22Rv1 (cell line): ENCODE measurements around the gene ARL6IP5.

Experiments used
- ZFX ChIP-seq: fragments of 450-650 bp; IDR thresholded peaks from 2 replicates; pipeline ENCODE4 v1.6.1; 2017; ENCODE audit warnings: antibody characterized with exemption, borderline replicate concordance
- TF ChIP-seq, protein P1 (sequence below): fragments of 450-650 bp; IDR thresholded peaks from 2 replicates; pipeline ENCODE4 v1.5.1; 2017; ENCODE audit warnings: mild to moderate bottlenecking

DNA sequence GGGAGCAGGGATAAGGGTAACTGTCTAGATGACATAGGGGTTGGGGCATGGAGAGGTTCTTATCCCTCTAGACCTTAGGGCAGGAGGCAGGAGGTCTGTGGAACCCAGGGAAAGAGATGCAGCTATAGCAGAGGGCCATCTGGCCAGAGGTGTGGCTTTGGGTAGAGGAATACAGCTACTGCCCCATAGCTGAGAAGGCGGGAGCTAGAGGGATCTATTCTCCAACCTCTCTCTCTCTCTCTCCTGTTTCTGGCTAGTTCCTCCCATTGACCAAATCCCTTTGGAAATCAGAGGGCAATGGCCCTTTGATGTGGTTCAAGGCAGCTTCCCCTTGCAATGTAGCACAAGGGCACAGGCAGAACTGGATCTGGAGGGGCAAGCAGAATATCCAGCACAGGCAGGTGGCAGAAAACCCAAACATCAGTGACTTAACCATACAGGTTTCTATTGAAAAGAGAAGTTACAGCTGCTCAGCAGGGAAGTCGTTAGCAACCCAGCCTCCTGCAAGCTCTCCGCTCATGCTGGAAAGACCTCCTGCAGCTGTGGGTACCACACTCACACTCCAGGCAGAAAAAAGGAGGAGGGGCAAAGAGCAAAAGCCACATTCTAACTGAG is 60.0 kb downstream of the ARL6IP5 start:
- TF ChIP-seq, protein P1, sequence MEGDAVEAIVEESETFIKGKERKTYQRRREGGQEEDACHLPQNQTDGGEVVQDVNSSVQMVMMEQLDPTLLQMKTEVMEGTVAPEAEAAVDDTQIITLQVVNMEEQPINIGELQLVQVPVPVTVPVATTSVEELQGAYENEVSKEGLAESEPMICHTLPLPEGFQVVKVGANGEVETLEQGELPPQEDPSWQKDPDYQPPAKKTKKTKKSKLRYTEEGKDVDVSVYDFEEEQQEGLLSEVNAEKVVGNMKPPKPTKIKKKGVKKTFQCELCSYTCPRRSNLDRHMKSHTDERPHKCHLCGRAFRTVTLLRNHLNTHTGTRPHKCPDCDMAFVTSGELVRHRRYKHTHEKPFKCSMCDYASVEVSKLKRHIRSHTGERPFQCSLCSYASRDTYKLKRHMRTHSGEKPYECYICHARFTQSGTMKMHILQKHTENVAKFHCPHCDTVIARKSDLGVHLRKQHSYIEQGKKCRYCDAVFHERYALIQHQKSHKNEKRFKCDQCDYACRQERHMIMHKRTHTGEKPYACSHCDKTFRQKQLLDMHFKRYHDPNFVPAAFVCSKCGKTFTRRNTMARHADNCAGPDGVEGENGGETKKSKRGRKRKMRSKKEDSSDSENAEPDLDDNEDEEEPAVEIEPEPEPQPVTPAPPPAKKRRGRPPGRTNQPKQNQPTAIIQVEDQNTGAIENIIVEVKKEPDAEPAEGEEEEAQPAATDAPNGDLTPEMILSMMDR = no peak
- no peak for TF ChIP-seq ZFX
